Dendritic cell treated with granulocyte-macrophage colony-stimulating factor and Interleukin-4, amounts not matched to agents 40 ng/mL and 50 ng/mL, for 4 days (primary cell): ENCODE data around the gene GJA8.
"Not testable (repeated sequence)": the region's sequence is repeated elsewhere in the genome, so short reads cannot be mapped to it uniquely, and the experiment has no call there.

ENCODE experiments used
- H3K27ac Mint-ChIP-seq: one replicate; pipeline ENCODE4 v1.8.0; 2022; ENCODE audit warnings: mild to moderate bottlenecking, mixed read lengths
- H3K27me3 Mint-ChIP-seq: one replicate; pipeline ENCODE4 v1.8.0; 2022; ENCODE audit warnings: mild to moderate bottlenecking, mixed read lengths
- H3K36me3 Mint-ChIP-seq: one replicate; pipeline ENCODE4 v1.8.0; 2022; ENCODE audit warnings: low read depth, mixed read lengths
- H3K4me1 Mint-ChIP-seq: one replicate; pipeline ENCODE4 v1.8.0; 2022; ENCODE audit warnings: low read depth, mixed read lengths
- H3K4me3 Mint-ChIP-seq: one replicate; pipeline ENCODE4 v1.8.0; 2022; ENCODE audit warnings: mild to moderate bottlenecking, moderate library complexity, mixed read lengths
- H3K9me3 Mint-ChIP-seq: one replicate; pipeline ENCODE4 v1.8.0; 2022; ENCODE audit warnings: mixed read lengths
- intact Hi-C: fragments of 100-400 bp; cut with micrococcal nuclease; formaldehyde crosslinking; loops from one replicate; pipeline ENCODE4 v1.15.0; 2022

GJA8 gene

GRCh38 chr1:147949517-147949916, 46.9 kb downstream of the GJA8 start:
- H3K9me3 Mint-ChIP-seq, H3K4me3 Mint-ChIP-seq, H3K36me3 Mint-ChIP-seq, H3K27ac Mint-ChIP-seq, H3K27me3 Mint-ChIP-seq, intact Hi-C loops: not testable (repeated sequence)
- H3K4me1 Mint-ChIP-seq, result peaks cover 10% of the 10 kb centered on the region
